Measurements from ENCODE around the gene EPHA1.

The EPHA1 gene

GRCh38 chr7:143346018-143346417 lies 62.6 kb downstream of the EPHA1 start:
- DNase-seq (ENCODE audit: low read depth), result no peak

- no peak for DNase-seq (ENCODE audit: low read depth)
These were observed 63.2 kb downstream of the EPHA1 start for GRCh38 chr7:143345428-143345900.

GRCh38 chr7:143343596-143343995 lies 65.1 kb downstream of the EPHA1 start:
- no peak for DNase-seq (ENCODE audit: low read depth)

- DNase-seq (ENCODE audit: low read depth), result no peak
These were observed 66.8 kb downstream of the EPHA1 start for GRCh38 chr7:143341842-143342241.
